WTC11 (cell line): ENCODE data around the gene HPS5. TPM values are rescaled to one million over a fixed set of nuclear protein-coding genes. Genes with fewer than 3 reads are reported as not detected.

Experiments
- ATAC-seq: fragments of 200-7000 bp; cut with Tn5 transposase; 2 replicates; pipeline ENCODE4 v1.10.0; 2021; ENCODE audit warnings: mild to moderate bottlenecking, moderate library complexity
- CTCF ChIA-PET: fragments of 300-600 bp; sonication (Branson Sonifier 250); formaldehyde crosslinking; loops from one replicate; lab custom pipeline; 2021; ENCODE audit warnings: antibody characterized with exemption; lab: Charles Lee
- POLR2A ChIA-PET: fragments of 350-600 bp; sonication (Branson Sonifier 250); formaldehyde crosslinking; loops from one replicate; lab custom pipeline; 2021; ENCODE audit warnings: antibody characterized with exemption; lab: Charles Lee
- DNase-seq: peaks from one replicate; pipeline ENCODE4 v3.0.0; 2021; ENCODE audit warnings: low spot score
- H3K27ac Mint-ChIP-seq: 2 replicates; pipeline ENCODE4 v1.8.0; 2021; ENCODE audit warnings: mixed read lengths
- H3K27me3 Mint-ChIP-seq: 2 replicates; pipeline ENCODE4 v1.8.0; 2021; ENCODE audit warnings: low read depth, mild to moderate bottlenecking, moderate library complexity, mixed read lengths
- H3K36me3 Mint-ChIP-seq: 2 replicates; pipeline ENCODE4 v1.8.0; 2021; ENCODE audit warnings: mixed read lengths
- H3K4me1 Mint-ChIP-seq: 2 replicates; pipeline ENCODE4 v1.8.0; 2022; ENCODE audit warnings: mixed read lengths
- H3K4me3 Mint-ChIP-seq: 2 replicates; pipeline ENCODE4 v1.8.0; 2021; ENCODE audit warnings: mild to moderate bottlenecking, moderate library complexity, mixed read lengths
- H3K9me3 Mint-ChIP-seq: 2 replicates; pipeline ENCODE4 v1.8.0; 2021; ENCODE audit warnings: mixed read lengths
- ARID4B ChIP-seq: sonication (generic); formaldehyde crosslinking; IDR thresholded peaks from 2 replicates; pipeline ENCODE4 v1.8.0; 2023; ENCODE audit warnings: missing genetic modification reagents, mild to moderate bottlenecking, borderline replicate concordance
- CBFB ChIP-seq: sonication (generic); formaldehyde crosslinking; IDR thresholded peaks from 2 replicates; pipeline ENCODE4 v1.8.1; 2022; ENCODE audit warnings: mild to moderate bottlenecking, low read depth, missing genetic modification reagents
- CREM ChIP-seq: sonication (generic); formaldehyde crosslinking; IDR thresholded peaks from 2 replicates; pipeline ENCODE4 v1.8.1; 2022; ENCODE audit warnings: mild to moderate bottlenecking, missing genetic modification reagents, moderate library complexity
- E2F5 ChIP-seq: sonication (generic); formaldehyde crosslinking; IDR thresholded peaks from 2 replicates; pipeline ENCODE4 v1.8.1; 2022; ENCODE audit warnings: mild to moderate bottlenecking, moderate library complexity, missing genetic modification reagents
- ELF4 ChIP-seq: sonication (generic); formaldehyde crosslinking; IDR thresholded peaks from 2 replicates; pipeline ENCODE4 v1.8.1; 2022; ENCODE audit warnings: low read depth, mild to moderate bottlenecking, moderate library complexity, missing genetic modification reagents
- ETV6 ChIP-seq: sonication (generic); formaldehyde crosslinking; IDR thresholded peaks from 2 replicates; pipeline ENCODE4 v1.8.1; 2022; ENCODE audit warnings: mild to moderate bottlenecking, missing genetic modification reagents
- FOXP4 ChIP-seq: sonication (generic); formaldehyde crosslinking; IDR thresholded peaks from 2 replicates; pipeline ENCODE4 v1.8.0; 2022; ENCODE audit warnings: mild to moderate bottlenecking, missing genetic modification reagents
- GABPB1 ChIP-seq: sonication (generic); formaldehyde crosslinking; IDR thresholded peaks from 2 replicates; pipeline ENCODE4 v1.8.1; 2023; ENCODE audit warnings: mild to moderate bottlenecking, missing genetic modification reagents
- GRHL2 ChIP-seq: fragments of 250-450 bp; sonication (Bioruptor Pico); IDR thresholded peaks from 2 replicates; pipeline ENCODE4 v1.8.0; 2022; ENCODE audit warnings: mild to moderate bottlenecking, moderate library complexity; ENCODE audit not compliant: insufficient replicate concordance, severe bottlenecking
- IRF1 ChIP-seq: sonication (generic); formaldehyde crosslinking; IDR thresholded peaks from 2 replicates; pipeline ENCODE4 v1.8.0; 2023; ENCODE audit warnings: missing genetic modification reagents
- NFATC4 ChIP-seq: fragments of 250-450 bp; sonication (Bioruptor Pico); IDR thresholded peaks from 2 replicates; pipeline ENCODE4 v1.9.0; 2021; ENCODE audit warnings: mild to moderate bottlenecking
- PREB ChIP-seq: sonication (generic); formaldehyde crosslinking; IDR thresholded peaks from 2 replicates; pipeline ENCODE4 v1.8.1; 2022; ENCODE audit warnings: mild to moderate bottlenecking, missing genetic modification reagents, moderate library complexity, borderline replicate concordance
- SMAD3 ChIP-seq: sonication (generic); formaldehyde crosslinking; IDR thresholded peaks from 2 replicates; pipeline ENCODE4 v1.8.0; 2022; ENCODE audit warnings: missing genetic modification reagents, mild to moderate bottlenecking, borderline replicate concordance
- SOX15 ChIP-seq: fragments of 250-450 bp; sonication (Bioruptor Pico); IDR thresholded peaks from 2 replicates; pipeline ENCODE4 v1.9.0; 2021; ENCODE audit warnings: mild to moderate bottlenecking
- TCF7 ChIP-seq: sonication (generic); formaldehyde crosslinking; IDR thresholded peaks from 2 replicates; pipeline ENCODE4 v1.8.0; 2022; ENCODE audit warnings: mild to moderate bottlenecking, low read depth, missing genetic modification reagents, moderate library complexity
- TP53 ChIP-seq: sonication (generic); formaldehyde crosslinking; IDR thresholded peaks from 2 replicates; pipeline ENCODE4 v1.8.1; 2023; ENCODE audit warnings: mild to moderate bottlenecking, missing genetic modification reagents
- ZBTB21 ChIP-seq: sonication (generic); formaldehyde crosslinking; IDR thresholded peaks from 2 replicates; pipeline ENCODE4 v1.8.1; 2023; ENCODE audit warnings: mild to moderate bottlenecking, missing genetic modification reagents, borderline replicate concordance
- ZMAT4 ChIP-seq: fragments of 250-450 bp; sonication (Bioruptor Pico); IDR thresholded peaks from 2 replicates; pipeline ENCODE4 v1.9.0; 2021; ENCODE audit warnings: mild to moderate bottlenecking
- ZNF317 ChIP-seq: sonication (generic); formaldehyde crosslinking; IDR thresholded peaks from 2 replicates; pipeline ENCODE4 v1.8.1; 2023; ENCODE audit warnings: low read depth, mild to moderate bottlenecking, moderate library complexity, missing genetic modification reagents, borderline replicate concordance
- ZNF416 ChIP-seq: fragments of 250-450 bp; sonication (Bioruptor Pico); IDR thresholded peaks from 2 replicates; pipeline ENCODE4 v1.9.0; 2021; ENCODE audit warnings: mild to moderate bottlenecking, inconsistent platforms
- ZNF425 ChIP-seq: fragments of 250-450 bp; sonication (Bioruptor Pico); conservative IDR thresholded peaks from 2 replicates; pipeline ENCODE4 v1.9.0; 2021; ENCODE audit warnings: mild to moderate bottlenecking
- ZSCAN18 ChIP-seq: fragments of 250-450 bp; sonication (Bioruptor Pico); IDR thresholded peaks from 2 replicates; pipeline ENCODE4 v2.1.2; 2022; ENCODE audit warnings: mild to moderate bottlenecking, moderate library complexity
- total RNA-seq: library from RNA; stranded (reverse); gene quantifications from 3 replicates; pipeline ENCODE4 v1.2.3, GENCODE V29; 2021

Gene HPS5
- total RNA-seq, 1 experiment from 2014 or later, result 14.9 TPM

GRCh38 chr11:18321969-18322711 lies at the start of gene HPS5, which contains the start of gene GTF2H1 (continued):
- TF ChIP-seq CBFB (CRISPR knock-in tag) (no peak), ETV6 (CRISPR knock-in tag) (peak; percentile 98), CREM (peak; percentile 96), ZSCAN18 (CRISPR knock-in tag) (no peak), GRHL2 (CRISPR knock-in tag) (no peak), FOXP4 (peak; percentile 94), NFATC4 (no peak), ZNF416 (CRISPR knock-in tag) (no peak), ZMAT4 (CRISPR knock-in tag) (no peak), ZBTB21 (CRISPR knock-in tag) (no peak), ARID4B (CRISPR knock-in tag) (peak; percentile 95), PREB (no peak), ELF4 (no peak), SOX15 (CRISPR knock-in tag) (no peak)

- TF ChIP-seq ELF4, result no peak
- TF ChIP-seq ZNF425 (CRISPR knock-in tag), result no peak
- no peak for TF ChIP-seq SMAD3 (CRISPR knock-in tag)
- no peak for TF ChIP-seq E2F5 (CRISPR knock-in tag)
- no peak for TF ChIP-seq TCF7 (CRISPR knock-in tag)
- no peak for TF ChIP-seq IRF1 (CRISPR knock-in tag)
- TF ChIP-seq TP53 (CRISPR knock-in tag), result no peak
- no peak for TF ChIP-seq GABPB1
- no peak for TF ChIP-seq ZNF317 (CRISPR knock-in tag)
- no peak for TF ChIP-seq CREM
- H3K27ac Mint-ChIP-seq, result no peak overlapping the region
- no peaks in the 10 kb centered on the region for H3K9me3 Mint-ChIP-seq
- H3K36me3 Mint-ChIP-seq, result peaks cover 7% of the 10 kb centered on the region
- no peak overlapping the region for H3K4me3 Mint-ChIP-seq
- CTCF ChIA-PET, result interaction anchor here (1.1 kb wide), 1 partner anchor 265 kb away, joined by 4 read pairs; no protein-coding TSS in a partner anchor
- no peaks in the 10 kb centered on the region for H3K27me3 Mint-ChIP-seq
- no peak for DNase-seq
- no peaks in the 10 kb centered on the region for H3K4me1 Mint-ChIP-seq
- POLR2A ChIA-PET, result no interaction called here
- ATAC-seq, result no peak
Measured at GRCh38 chr11:18371279-18371678, 49.3 kb upstream of the HPS5 start.
